HG02610 (cell line): ENCODE results near the gene RMDN3.

ENCODE experiments used
- ATAC-seq: cut with Tn5 transposase; IDR thresholded peaks from one replicate; pipeline ENCODE4 v1.9.1; 2021; ENCODE audit warnings: mild to moderate bottlenecking, moderate library complexity; ENCODE audit not compliant: unreplicated experiment

RMDN3 gene

DNA sequence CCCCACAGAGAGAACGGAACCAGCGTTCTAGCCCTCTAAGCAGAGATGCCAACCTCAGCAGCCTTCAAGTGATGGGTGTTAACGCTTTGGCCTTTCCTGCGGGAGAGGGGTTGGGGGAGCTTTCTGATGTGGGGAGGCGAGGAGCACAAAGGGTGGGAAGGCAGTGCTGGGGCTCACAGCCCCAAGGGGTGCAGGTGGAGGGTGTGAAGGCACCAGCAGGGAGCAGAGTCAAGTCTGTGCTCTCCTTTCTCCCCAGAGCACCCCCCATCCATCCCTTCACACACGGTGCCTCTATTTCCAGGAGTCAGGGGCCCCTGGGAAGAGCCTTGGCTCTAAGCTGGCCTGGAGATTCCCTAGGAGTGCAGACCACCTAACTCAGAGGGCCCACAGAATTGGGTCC, 18.8 kb upstream of the RMDN3 start:
- no peak for ATAC-seq

DNA sequence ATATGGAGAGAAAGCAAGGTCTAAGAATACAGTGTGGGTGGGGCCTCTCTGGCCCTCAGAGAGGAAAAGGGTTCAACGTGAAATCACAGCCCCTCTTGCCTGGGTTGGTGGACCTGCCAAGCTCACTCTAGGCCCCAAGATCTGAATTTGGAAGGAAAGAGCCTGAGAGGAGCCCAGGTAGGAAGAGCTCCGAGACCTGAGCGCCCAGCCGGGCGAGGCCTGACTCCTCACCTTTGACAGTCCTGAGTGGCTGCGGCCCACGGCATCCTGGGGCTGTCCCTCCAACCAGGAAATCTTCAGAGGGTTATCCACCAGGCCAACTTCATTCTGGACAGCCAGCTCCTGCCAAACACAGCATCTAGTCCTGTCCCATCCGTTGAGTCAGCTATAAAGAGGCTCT, 18.4 kb upstream of the RMDN3 start:
- ATAC-seq, result no peak

- no peak for ATAC-seq
Observed at GRCh38 chr15:40772014-40772413, 17.0 kb upstream of the RMDN3 start.

GRCh38 chr15:40771242-40771641, 16.2 kb upstream of the RMDN3 start:
- no peak for ATAC-seq

DNA sequence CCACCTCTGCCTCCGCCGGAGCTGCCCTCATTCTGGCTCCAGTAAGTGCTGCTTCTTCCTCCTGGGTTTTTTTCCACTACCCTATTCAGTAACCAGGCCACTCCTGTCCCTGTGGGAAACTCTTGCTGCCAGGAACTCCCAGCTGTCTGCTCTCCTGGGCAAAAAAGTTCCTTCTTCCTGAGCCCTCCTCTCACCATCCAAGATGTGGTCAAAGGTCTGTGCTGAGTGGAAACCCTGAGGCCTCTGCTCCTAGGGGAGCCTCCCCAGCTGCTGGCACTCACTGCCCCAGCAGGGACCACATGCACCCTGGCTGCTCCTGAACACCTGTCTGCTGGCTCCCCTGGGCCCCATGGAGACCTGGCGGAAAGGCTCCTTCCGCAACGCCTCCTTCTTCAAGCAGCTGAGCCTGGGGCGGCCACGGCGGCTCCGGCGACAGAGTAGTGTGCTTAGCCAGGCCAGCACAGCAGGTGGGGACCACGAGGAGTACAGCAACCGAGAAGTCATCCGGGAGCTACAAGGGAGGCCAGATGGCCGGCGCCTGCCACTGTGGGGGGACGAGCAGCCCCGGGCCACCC, 15.2 kb upstream of the RMDN3 start:
- ATAC-seq, result no peak

DNA sequence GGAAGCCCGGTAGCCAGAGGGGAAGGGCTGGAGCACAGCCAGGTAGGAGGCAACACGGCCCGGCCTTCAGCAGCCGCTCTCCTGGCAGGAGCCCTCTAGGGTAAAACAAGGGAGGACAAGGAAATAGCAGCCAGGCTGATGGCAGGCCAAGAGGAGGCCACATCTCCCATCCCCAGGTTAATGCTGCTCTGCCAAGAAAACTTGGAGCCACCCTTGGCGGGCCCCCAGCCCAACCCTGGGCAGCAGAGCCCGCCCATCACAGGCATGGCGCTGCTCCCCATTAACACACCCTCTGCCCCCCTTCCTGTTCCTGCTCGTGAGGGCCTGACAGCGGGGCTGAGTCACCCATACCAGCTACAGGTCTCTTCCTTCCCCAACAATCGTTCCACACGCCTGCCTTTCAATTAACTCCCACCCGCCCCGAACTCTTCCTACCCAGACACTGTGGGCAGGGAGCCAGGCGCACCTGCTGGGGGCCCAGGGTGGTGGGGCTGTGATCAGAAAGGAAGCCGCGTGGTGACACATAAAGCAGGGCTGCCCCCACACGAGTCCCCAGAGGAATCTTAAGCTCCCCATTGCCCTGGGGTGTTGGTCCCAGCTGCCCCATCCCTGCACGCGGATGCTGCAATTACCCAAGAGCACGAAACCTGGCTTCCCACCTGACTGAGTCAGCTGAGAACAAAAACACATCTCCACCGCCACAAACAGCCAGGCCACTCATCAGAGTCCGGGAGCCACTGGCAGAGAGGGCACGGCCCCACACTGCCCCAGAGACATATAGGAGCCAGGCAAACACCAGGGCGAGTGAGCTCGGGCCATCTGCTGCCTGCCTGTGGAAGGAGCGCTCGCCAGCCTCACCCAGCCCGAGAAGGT, 14.5 kb upstream of the RMDN3 start, which contains the start of gene C15orf62:
C15orf62 (plus strand) TSS at position 707 of the 873 bp plus-strand sequence. CDS start 516 bp downstream, outside the sequence.
- peak; percentile 45 for ATAC-seq

- ATAC-seq, result peak; percentile 3
Observed at GRCh38 chr15:40768521-40769273, 13.6 kb upstream of the RMDN3 start.

DNA sequence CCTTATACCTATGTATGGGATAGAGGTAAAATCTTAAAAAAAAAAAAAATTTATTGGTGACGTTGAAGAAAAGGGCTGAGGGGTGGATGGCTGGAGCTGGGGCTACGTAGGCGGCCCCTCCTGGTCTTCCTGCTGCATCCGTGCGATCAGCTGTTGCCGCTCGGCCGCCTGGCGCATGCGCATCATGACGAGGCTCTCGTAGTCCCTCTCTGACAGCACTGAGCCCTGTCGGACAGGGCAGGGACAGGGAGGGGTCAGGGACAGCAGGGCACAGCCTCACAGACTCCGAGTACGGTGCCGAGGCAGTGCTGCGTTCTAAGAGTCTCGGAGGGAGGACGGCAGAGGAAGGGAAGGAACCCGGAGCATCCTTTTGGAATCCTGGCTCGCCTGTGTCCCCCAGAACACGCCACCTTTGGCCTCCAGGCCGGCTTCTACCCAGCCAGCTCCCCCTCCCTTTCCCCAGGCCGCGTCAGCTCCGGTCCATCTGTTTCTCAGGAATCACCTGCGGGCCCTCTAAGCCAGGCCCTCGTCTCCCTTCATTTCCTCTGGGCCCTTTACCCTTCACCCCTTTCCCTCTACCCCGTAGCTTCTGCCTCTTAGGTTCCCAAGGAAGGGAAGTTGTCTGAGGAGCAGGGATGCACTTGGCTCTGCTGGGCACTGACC, 12.9 kb upstream of the RMDN3 start:
- ATAC-seq, result no peak

GRCh38 chr15:40766906-40767837, 12.1 kb upstream of the RMDN3 start:
- ATAC-seq, result no peak

DNA sequence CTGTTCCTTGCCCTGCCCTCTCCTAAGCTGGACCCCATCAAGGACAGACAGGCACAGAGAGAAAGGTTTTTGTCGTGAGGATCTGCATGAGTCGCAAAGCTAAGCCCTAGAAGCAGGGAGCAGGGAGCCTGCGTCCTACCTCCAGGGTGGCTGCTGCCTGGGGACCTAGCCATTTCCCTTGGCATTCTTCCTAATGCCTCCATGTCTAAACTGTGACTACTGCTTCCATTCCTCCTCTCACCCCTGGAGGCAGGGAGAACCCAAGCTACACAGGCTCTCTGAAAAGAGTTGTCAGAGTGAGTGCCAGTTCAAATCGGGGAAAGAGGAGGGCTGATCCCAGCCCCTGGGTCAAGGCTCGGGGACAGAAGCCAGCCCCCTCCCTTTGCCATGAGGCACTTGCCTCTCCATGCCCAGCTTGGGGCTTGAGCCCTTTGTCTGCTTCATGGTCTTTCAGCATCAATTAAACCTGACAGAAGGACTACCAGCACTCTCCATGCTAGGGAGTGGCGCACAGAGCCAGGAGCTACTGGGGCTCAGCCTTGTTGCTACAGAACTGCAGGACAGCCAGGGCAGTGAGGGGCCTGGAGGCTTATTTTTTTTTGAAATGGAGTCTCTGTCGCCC, 11.3 kb upstream of the RMDN3 start:
- no peak for ATAC-seq

- no peak for ATAC-seq
Observed at GRCh38 chr15:40764629-40765103, 9.6 kb upstream of the RMDN3 start.

GRCh38 chr15:40763801-40764628, 9.0 kb upstream of the RMDN3 start, which contains the start of gene GCHFR:
Gene GCHFR (plus strand): TSS chr15:40764068. CDS start chr15:40764181, 113 bp downstream.
- ATAC-seq, result peak; percentile 46

DNA sequence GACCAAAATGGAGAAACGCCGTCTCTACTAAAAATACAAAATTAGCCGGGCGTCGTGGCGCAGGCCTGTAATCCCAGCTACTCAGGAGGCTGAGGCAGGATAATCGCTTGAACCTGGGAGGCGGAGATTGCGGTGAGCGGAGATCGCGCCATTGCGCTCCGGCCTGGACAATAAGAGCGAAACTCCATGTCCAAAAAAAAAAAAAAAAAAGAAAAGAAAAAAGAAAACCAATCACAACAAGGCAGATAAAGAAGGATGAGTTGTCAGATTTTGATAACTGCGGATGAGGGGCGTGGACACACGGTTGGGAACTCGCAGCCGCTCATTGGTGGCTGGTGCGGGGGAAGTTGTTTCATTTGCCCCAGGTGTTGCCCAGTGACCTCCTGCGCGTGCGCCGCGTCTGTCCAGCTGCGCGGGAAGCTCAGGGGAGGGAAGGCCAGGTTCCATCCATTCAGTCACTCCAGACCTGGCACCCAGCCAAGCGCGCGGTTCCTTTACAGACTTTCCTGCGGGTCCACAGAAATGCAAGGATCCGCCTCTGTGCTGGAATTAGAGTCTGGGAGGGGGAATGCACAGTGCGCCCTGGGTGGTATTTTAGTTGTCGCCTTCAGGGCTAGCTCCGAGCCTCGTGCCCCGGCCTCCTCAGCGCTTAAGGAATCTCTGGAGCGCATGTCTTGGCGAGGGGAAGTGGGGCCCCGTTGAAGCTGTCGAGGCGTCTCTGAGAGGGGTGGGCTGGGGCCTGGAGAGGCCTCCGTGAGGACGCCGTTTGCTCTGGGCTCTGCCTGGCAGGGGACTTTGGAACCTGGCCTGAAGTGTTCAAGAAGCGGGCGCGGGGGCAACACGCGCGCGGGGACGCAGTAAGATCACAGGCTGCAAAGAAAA, 8.1 kb upstream of the RMDN3 start:
- ATAC-seq, result no peak

DNA sequence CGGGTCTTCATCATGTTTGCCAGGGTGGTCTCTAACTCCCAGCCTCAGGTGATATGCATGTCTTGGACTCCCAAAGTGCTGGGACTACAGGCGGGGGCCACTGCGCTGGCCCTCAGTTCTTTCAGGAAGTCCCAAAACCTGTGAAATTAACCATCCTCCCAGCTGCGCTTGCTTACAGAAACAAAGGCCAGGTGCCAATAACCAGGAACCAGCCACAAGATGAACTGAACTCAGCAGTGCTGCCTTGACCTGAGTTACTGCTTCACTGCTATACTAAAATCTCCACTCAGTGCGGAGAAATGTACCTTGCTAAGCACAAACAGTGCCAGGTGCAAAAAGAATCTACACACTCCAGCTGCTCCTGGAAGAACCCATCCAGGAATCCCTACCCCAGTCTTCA, 4.9 kb upstream of the RMDN3 start:
- ATAC-seq, result no peak

DNA sequence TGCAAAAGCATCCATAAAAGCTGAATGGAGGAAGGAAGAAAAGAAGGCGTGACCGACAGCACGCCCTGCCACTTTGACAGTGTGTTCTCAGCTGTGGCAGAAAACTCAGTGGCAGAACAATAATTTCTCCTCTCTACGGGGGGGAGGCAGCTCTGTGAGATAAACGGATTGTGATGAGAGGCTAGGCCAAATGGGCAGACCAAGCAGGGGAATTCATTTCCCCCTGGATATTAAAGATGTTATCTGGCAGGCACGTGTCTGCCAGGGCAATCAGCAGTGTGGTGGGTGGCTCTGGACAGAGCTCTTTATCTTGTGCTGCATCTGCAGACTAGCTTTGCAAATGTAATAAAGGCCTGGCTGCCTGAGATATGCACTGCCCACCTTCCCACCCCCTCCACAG, 1.9 kb upstream of the RMDN3 start:
- no peak for ATAC-seq

DNA sequence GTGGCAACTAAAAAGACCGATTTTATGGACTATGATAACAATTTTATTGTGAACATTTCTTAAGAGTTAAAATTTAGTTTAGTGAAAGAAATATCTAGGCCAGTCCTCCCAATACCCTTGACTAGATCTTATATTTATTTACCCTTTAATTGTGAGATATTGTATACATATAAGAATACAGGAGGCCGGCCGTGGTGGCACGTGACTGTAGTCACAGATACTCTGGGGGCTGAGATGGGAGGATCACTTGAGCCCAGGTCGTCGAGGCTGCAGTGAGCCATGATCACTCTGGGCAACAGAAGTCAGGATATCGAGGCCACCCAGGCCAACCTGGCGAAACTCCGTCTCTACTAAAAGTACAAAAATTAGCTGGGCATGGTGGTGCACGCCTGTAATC, 756 bp upstream of the RMDN3 start:
- no peak for ATAC-seq

GRCh38 chr15:40754574-40754882, 526 bp downstream of the RMDN3 start:
- no peak for ATAC-seq

- no peak for ATAC-seq
Observed at GRCh38 chr15:40751745-40752144, 3.3 kb downstream of the RMDN3 start.
